ENCODE results near the gene FKBP6. TPM values are rescaled to one million over a fixed set of nuclear protein-coding genes. Genes with fewer than 3 reads are reported as not detected.
"Not testable (repeated sequence)": the region's sequence is repeated elsewhere in the genome, so short reads cannot be mapped to it uniquely, and the experiment has no call there.

FKBP6 gene, protein sequence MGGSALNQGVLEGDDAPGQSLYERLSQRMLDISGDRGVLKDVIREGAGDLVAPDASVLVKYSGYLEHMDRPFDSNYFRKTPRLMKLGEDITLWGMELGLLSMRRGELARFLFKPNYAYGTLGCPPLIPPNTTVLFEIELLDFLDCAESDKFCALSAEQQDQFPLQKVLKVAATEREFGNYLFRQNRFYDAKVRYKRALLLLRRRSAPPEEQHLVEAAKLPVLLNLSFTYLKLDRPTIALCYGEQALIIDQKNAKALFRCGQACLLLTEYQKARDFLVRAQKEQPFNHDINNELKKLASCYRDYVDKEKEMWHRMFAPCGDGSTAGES
- not detected for total RNA-seq

DNA sequence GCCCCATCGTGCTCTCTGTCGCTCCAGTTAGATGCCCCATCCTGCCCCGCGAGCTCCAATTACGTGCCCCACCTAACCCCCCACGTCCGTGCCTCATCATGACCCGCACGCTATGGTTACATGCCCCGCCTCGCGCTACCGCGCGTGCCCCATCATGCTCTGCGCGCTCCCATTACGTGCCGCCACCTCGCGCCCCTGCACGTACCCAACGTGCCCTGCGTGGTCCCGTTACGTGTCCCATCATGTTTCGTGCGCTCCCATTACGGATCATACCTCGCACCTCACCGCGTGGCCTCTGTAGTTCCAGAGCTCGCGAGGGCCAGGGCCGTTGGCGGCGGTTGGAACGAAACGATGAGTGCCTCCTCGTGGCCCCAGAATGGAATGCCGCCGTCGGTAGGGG lies at the start of gene FKBP6, which contains the start of gene TRIM50:
TSS of gene FKBP6 (plus strand) at position 240 of the 400 bp plus-strand sequence. CDS start 268 bp downstream, outside the sequence.
TSS of gene TRIM50 (minus strand) at position 161 of the 400 bp plus-strand sequence. CDS start 3,295 bp downstream, outside the sequence.
- H3K9me3 Mint-ChIP-seq; CTCF ChIA-PET; H3K4me3 Mint-ChIP-seq; DNase-seq; H3K36me3 Mint-ChIP-seq (ENCODE audit: low read depth); H3K27ac Mint-ChIP-seq; POLR2A ChIA-PET; H3K4me1 Mint-ChIP-seq (ENCODE audit: low read depth); intact Hi-C loops (cut with micrococcal nuclease); ATAC-seq; H3K27me3 Mint-ChIP-seq: not testable (repeated sequence)

DNA sequence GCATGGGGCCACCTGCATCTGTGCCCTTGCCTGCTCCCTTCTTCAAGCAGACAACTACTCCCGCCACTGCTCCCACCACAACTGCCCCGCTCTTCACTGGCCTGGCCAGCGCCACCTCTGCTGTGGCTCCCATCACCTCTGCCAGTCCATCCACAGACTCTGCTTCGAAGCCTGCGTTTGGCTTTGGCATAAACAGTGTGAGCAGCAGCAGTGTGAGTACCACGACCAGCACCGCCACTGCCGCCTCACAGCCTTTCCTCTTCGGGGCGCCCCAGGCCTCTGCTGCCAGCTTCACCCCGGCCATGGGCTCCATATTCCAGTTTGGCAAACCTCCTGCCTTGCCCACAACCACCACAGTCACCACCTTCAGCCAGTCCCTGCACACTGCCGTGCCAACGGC lies 30.7 kb upstream of the FKBP6 start:
- CTCF ChIA-PET; intact Hi-C loops (cut with micrococcal nuclease); POLR2A ChIA-PET; ATAC-seq; DNase-seq; H3K4me1 Mint-ChIP-seq (ENCODE audit: low read depth); H3K9me3 Mint-ChIP-seq; H3K4me3 Mint-ChIP-seq; H3K27ac Mint-ChIP-seq; H3K27me3 Mint-ChIP-seq; H3K36me3 Mint-ChIP-seq (ENCODE audit: low read depth): not testable (repeated sequence)

DNA sequence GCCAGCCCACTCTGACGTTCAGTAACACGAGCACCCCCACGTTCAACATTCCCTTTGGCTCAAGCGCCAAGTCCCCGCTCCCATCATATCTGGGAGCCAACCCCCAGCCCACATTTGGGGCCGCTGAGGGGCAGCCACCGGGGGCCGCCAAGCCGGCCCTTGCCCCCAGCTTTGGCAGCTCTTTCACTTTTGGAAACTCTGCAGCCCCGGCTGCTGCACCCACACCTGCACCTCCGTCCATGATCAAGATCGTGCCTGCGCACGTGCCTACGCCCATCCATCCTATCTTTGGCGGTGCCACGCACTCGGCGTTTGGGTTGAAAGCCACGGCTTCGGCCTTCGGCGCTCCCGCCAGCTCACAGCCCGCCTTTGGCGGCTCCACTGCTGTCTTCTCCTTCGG lies 30.3 kb upstream of the FKBP6 start:
- H3K4me1 Mint-ChIP-seq (ENCODE audit: low read depth); ATAC-seq; intact Hi-C loops (cut with micrococcal nuclease); CTCF ChIA-PET; DNase-seq; H3K27me3 Mint-ChIP-seq; H3K27ac Mint-ChIP-seq; POLR2A ChIA-PET; H3K4me3 Mint-ChIP-seq; H3K36me3 Mint-ChIP-seq (ENCODE audit: low read depth); H3K9me3 Mint-ChIP-seq: not testable (repeated sequence)

DNA sequence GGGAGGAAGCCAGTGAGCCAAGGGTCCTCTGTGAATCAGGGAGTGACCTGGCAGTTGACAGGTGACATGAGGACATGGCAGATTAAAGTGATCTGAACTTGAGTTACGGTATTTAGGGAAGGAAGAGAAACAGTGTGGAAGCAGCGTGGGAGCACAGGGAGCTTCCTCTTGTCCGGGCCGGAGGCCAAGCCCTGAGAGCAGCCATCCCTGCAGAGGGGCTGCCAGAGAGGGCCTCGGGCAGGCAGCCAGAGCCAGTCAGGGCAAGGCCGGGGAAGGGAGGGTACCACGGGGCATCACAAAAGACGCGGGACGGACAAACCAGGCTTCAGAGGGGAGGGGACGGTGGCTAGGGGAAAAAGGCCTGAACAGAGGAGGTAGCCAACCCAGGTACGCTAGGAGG lies 28.1 kb upstream of the FKBP6 start:
- CTCF ChIA-PET; ATAC-seq; H3K9me3 Mint-ChIP-seq; POLR2A ChIA-PET; H3K27ac Mint-ChIP-seq; H3K36me3 Mint-ChIP-seq (ENCODE audit: low read depth); DNase-seq; H3K4me3 Mint-ChIP-seq; intact Hi-C loops (cut with micrococcal nuclease); H3K4me1 Mint-ChIP-seq (ENCODE audit: low read depth); H3K27me3 Mint-ChIP-seq: not testable (repeated sequence)

DNA sequence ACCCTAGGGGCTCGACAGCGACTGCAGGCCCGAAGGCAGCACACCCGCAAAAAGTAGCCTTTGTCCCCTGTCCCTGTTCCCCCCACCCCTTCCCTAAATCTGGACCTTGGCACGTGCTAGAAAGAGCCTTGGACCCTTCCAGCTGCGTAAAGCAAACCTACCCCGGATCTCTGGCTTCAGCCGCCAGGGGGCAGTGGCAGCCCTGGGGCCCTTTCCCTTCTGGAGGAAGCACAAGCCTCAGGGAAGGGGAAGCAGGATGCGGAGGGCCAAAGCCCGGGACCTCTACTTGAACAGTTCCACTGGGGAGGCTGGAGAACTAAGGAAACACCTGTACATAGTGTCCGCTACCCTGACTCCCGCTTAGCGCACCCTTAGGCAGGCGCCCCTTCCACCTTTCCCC lies 26.9 kb upstream of the FKBP6 start:
- DNase-seq; POLR2A ChIA-PET; ATAC-seq; H3K27ac Mint-ChIP-seq; H3K9me3 Mint-ChIP-seq; H3K4me1 Mint-ChIP-seq (ENCODE audit: low read depth); intact Hi-C loops (cut with micrococcal nuclease); H3K27me3 Mint-ChIP-seq; CTCF ChIA-PET; H3K4me3 Mint-ChIP-seq: not testable (repeated sequence)
- H3K36me3 Mint-ChIP-seq (ENCODE audit: low read depth) = peaks cover 16% of the 10 kb centered on the region

DNA sequence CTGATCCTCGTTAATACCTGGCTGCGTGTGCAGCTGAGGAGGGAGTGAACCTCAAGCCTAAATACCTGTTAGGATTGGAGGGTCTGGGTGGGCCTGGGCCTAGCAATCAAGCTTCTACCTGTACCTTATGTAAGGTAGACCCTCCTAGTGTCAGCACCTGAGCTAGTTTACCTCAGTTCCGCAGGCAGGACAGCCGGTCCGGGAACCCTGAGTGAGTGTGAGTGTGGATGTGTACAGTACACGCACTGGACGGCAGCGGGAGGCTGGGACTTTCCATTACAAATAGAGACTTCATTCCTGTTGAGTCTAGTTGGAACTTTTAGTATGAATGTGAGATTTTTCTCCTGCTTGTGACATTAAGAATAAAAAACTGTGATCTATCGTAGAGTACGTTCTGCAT lies 25.1 kb upstream of the FKBP6 start:
- DNase-seq; ATAC-seq; H3K27ac Mint-ChIP-seq; H3K9me3 Mint-ChIP-seq; POLR2A ChIA-PET; H3K4me3 Mint-ChIP-seq; H3K27me3 Mint-ChIP-seq; intact Hi-C loops (cut with micrococcal nuclease); CTCF ChIA-PET: not testable (repeated sequence)
- peaks cover 30% of the 10 kb centered on the region for H3K36me3 Mint-ChIP-seq (ENCODE audit: low read depth)
- H3K4me1 Mint-ChIP-seq (ENCODE audit: low read depth) = peaks cover 15% of the 10 kb centered on the region

DNA sequence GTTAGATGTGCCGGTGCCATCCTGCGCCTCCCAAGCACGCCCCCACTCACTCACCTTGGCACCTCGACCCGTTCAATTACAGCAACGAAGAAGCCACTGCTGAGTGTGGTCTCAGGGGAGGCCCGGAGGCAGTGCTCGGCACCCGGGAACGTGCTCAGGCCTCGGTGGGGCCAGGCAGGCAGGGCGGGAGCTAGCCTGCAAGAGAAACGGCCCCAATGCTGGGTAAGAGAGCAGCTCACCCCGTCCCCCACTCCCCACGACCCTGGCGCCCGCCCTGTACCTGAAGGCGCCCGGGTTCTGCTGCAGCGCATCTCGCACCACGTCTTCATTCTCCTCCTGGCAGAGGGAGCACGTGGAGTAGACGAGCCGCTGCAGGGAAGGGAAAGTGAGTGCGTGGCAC lies 24.4 kb upstream of the FKBP6 start:
- peaks cover 34% of the 10 kb centered on the region for H3K36me3 Mint-ChIP-seq (ENCODE audit: low read depth)
- TF ChIP-seq, protein P1, sequence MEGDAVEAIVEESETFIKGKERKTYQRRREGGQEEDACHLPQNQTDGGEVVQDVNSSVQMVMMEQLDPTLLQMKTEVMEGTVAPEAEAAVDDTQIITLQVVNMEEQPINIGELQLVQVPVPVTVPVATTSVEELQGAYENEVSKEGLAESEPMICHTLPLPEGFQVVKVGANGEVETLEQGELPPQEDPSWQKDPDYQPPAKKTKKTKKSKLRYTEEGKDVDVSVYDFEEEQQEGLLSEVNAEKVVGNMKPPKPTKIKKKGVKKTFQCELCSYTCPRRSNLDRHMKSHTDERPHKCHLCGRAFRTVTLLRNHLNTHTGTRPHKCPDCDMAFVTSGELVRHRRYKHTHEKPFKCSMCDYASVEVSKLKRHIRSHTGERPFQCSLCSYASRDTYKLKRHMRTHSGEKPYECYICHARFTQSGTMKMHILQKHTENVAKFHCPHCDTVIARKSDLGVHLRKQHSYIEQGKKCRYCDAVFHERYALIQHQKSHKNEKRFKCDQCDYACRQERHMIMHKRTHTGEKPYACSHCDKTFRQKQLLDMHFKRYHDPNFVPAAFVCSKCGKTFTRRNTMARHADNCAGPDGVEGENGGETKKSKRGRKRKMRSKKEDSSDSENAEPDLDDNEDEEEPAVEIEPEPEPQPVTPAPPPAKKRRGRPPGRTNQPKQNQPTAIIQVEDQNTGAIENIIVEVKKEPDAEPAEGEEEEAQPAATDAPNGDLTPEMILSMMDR (IDR thresholded peaks at IDR 0.05) = no peak
- CTCF ChIA-PET = no interaction called here

DNA sequence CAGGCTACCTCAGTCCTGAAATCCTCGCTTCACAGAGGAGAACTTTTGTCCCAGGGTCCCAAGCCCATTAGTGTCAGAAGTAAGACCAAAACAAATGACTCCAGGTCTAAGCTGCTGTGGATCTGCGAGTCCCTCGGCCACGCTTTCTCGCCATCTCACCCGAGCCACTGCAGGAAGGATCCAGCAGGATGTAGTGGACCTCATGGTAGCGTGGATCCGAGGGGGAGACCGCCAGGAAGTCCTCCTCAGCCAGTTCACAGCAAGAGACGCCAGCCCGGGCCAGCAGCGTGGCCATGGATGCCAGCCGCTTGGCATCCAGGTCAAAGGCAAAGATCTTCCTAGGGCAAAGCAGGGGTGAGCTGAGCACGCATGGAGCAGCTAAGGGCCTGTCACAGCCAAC lies 23.9 kb upstream of the FKBP6 start:
- CTCF ChIA-PET = no interaction called here
- no peak overlapping the region for H3K4me3 Mint-ChIP-seq
- POLR2A ChIA-PET = no interaction called here
- H3K4me1 Mint-ChIP-seq (ENCODE audit: low read depth) = peaks cover 20% of the 10 kb centered on the region
- TF ChIP-seq, protein P1 (IDR thresholded peaks at IDR 0.05) = no peak
- intact Hi-C loops (cut with micrococcal nuclease) = no loop called here
- H3K36me3 Mint-ChIP-seq (ENCODE audit: low read depth) = peaks cover 37% of the 10 kb centered on the region
- H3K27me3 Mint-ChIP-seq = no peaks in the 10 kb centered on the region
- no peak for DNase-seq
- H3K27ac Mint-ChIP-seq = no peak overlapping the region
- no peak for ATAC-seq
- H3K9me3 Mint-ChIP-seq = no peaks in the 10 kb centered on the region

More for the DNA sequence above, 24.4 kb upstream of the FKBP6 start:
- ATAC-seq = no peak
- POLR2A ChIA-PET = no interaction called here
- H3K9me3 Mint-ChIP-seq = no peaks in the 10 kb centered on the region
- peaks cover 19% of the 10 kb centered on the region for H3K4me1 Mint-ChIP-seq (ENCODE audit: low read depth)
- H3K27me3 Mint-ChIP-seq = no peaks in the 10 kb centered on the region
- intact Hi-C loops (cut with micrococcal nuclease) = no loop called here
- no peak overlapping the region for H3K27ac Mint-ChIP-seq
- no peak overlapping the region for H3K4me3 Mint-ChIP-seq
- no peak for DNase-seq

DNA sequence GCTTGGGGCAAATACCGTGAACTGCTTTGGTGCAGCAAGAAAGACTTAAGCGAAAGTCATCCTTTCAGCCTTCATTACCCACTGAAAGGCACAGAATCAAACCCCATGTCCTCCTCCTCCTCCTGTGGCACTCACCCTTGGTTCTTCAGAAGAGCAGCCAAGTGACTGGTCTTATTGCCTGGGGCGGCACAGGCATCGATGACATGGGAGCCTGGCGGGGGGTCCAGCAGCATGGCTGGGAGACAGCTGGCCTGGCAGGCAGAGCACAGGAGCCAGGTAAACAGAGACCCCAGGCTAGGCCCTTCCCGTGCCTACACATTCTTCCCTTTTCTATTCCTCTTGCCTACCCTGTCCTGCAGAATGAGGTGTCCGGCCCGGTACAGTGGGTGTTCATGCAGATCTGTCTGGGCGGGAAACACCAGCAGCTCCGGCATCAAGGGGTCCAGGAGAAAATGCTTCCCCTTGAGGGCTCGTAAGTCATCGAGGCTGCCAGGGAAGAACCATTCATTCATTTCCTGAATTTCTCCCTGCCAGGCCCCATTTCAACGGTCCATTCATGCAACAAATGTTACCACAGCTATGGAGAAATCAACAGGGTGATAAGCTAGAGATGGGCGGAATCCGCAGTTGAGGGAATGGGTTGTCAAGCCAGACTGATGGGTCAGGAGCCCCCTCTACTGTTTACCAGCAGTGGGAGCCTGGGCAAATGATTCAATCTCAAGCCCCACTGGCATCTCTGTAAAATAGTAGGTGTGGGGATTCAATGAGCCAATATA lies 23.2 kb upstream of the FKBP6 start:
- CTCF ChIA-PET; H3K27me3 Mint-ChIP-seq; ATAC-seq; H3K27ac Mint-ChIP-seq; H3K4me3 Mint-ChIP-seq; DNase-seq; H3K9me3 Mint-ChIP-seq; POLR2A ChIA-PET; intact Hi-C loops (cut with micrococcal nuclease): not testable (repeated sequence)
- Mint-ChIP-seq H3K4me1 (ENCODE audit: low read depth) (peaks cover 26% of the 10 kb centered on the region), H3K36me3 (ENCODE audit: low read depth) (peaks cover 37% of the 10 kb centered on the region)
